Lung (tissue), 16 donors: Measurements from ENCODE around the gene SNRPD2. TPM values are rescaled to one million over a fixed set of nuclear protein-coding genes. Genes with fewer than 3 reads are reported as not detected.

ENCODE experiments used
- ATAC-seq: fragments of 200-7000 bp; cut with Tn5 transposase; one replicate; pipeline ENCODE4 v1.9.1; 2020; ENCODE audit warnings: moderate number of reproducible peaks; ENCODE audit not compliant: insufficient read depth, low FRiP score
- DNase-seq, 3 donors: peaks; one replicate each; pipeline ENCODE4 v3.0.0-alpha.2; 2013 to 2017
- H3K27ac ChIP-seq, 2 donors: one replicate each; pipeline ENCODE4 v1.5.1; 2013; ENCODE audit warnings: mild to moderate bottlenecking in 2 of 2, moderate library complexity in 2 of 2, control low read depth in 1 of 2, inconsistent platforms in 1 of 2, low read depth in 1 of 2, low read length in 1 of 2
- H3K27me3 ChIP-seq, 3 donors: one replicate each; pipeline ENCODE4 v1.5.1; 2013; ENCODE audit warnings: low read length in 2 of 3; ENCODE audit not compliant: control insufficient read depth in 3 of 3, insufficient read depth in 3 of 3
- H3K36me3 ChIP-seq, 4 donors: one replicate each; pipeline ENCODE4 v1.5.1; 2013; ENCODE audit warnings: low read length in 4 of 4, mild to moderate bottlenecking in 1 of 4, moderate library complexity in 1 of 4; ENCODE audit not compliant: control insufficient read depth in 4 of 4, insufficient read depth in 4 of 4
- H3K4me1 ChIP-seq, 5 donors: one replicate each; pipeline ENCODE4 v1.5.1; 2013; ENCODE audit warnings: low read length in 5 of 5, mild to moderate bottlenecking in 2 of 5, moderate library complexity in 1 of 5; ENCODE audit not compliant: control insufficient read depth in 5 of 5, insufficient read depth in 5 of 5
- H3K4me3 ChIP-seq: one replicate; pipeline ENCODE4 v1.5.1; 2013; ENCODE audit warnings: mild to moderate bottlenecking, control low read depth, moderate library complexity
- H3K9ac ChIP-seq, 2 donors: one replicate each; pipeline ENCODE4 v1.5.1; 2013; ENCODE audit warnings: low read length in 2 of 2, control low read depth in 1 of 2; ENCODE audit not compliant: insufficient read depth in 1 of 2
- H3K9me3 ChIP-seq, 4 donors: one replicate each; pipeline ENCODE4 v1.5.1; 2013; ENCODE audit warnings: low read length in 3 of 4, mild to moderate bottlenecking in 1 of 4, moderate library complexity in 1 of 4; ENCODE audit not compliant: control insufficient read depth in 4 of 4, insufficient read depth in 3 of 4
- CTCF ChIP-seq: IDR thresholded peaks from 2 replicates; pipeline ENCODE4 v1.5.1; 2012; ENCODE audit warnings: mild to moderate bottlenecking; ENCODE audit errors: control extremely low read depth, extremely low read depth
- WGBS, 2 donors: extraction: QIAGEN DNeasy Blood & Tissue Kit; methylation state at CpG; one replicate each; pipeline ENCODE4 v1.1.7; 2013; 5-methylcytosine and 5-hydroxymethylcytosine counted together
- long read RNA-seq, 5 donors: transcript quantifications; one replicate each; lab custom pipeline, GENCODE V29; 2026
- polyA plus RNA-seq, 2 donors: library from polyadenylated mRNA; stranded (reverse); fragments of 200-250 nt; gene quantifications; one replicate each; pipeline ENCODE4 v1.2.1, GENCODE V29; 2013
- total RNA-seq, 2 donors: library from RNA; depleted of rRNA in 1 of 2; stranded (reverse); fragments of >200 nt in 1 of 2; gene quantifications; one replicate each; pipeline ENCODE4 v1.2.1, GENCODE V29; 2014 to 2021
- donor health status: control.
- donor health status: control.
- donor health status: Bipolar disorder and iron deficiency.
- donor health status: healthy.
- donor health status: DM: yes; HTN: yes; CAD: no.

SNRPD2 gene
- 100 to 1,000 TPM; 151 to 319 TPM for total RNA-seq
- polyA plus RNA-seq = 100 to 1,000 TPM; 354 to 410 TPM
- long read RNA-seq, donor 1, transcript SNRPD2-201 (3 exons, 901 nt) = major isoform, 237 of 325 reads
- long read RNA-seq, donor 1, partial matches to known transcripts = 82 of 325 reads
- long read RNA-seq, donor 1, other reads (novel, unspliced or antisense) = 6 of 325 reads
- long read RNA-seq, donor 2, transcript SNRPD2-201 (3 exons, 901 nt) = major isoform, 131 of 169 reads
- long read RNA-seq, donor 2, partial matches to known transcripts = 33 of 169 reads
- long read RNA-seq, donor 2, other reads (novel, unspliced or antisense) = 5 of 169 reads
- long read RNA-seq, donor 3, transcript SNRPD2-201 (3 exons, 901 nt) = major isoform, 156 of 180 reads
- long read RNA-seq, donor 3, partial matches to known transcripts = 22 of 180 reads
- long read RNA-seq, donor 3, other reads (novel, unspliced or antisense) = 0 of 180 reads
- long read RNA-seq, donor 4, transcript SNRPD2-201 (3 exons, 901 nt) = major isoform, 122 of 169 reads
- long read RNA-seq, donor 4, partial matches to known transcripts = 41 of 169 reads
- long read RNA-seq, donor 4, other reads (novel, unspliced or antisense) = 6 of 169 reads
- long read RNA-seq, donor 5, transcript SNRPD2-201 (3 exons, 901 nt) = major isoform, 253 of 341 reads
- long read RNA-seq, donor 5, partial matches to known transcripts = 78 of 341 reads
- long read RNA-seq, donor 5, other reads (novel, unspliced or antisense) = 8 of 341 reads

DNA sequence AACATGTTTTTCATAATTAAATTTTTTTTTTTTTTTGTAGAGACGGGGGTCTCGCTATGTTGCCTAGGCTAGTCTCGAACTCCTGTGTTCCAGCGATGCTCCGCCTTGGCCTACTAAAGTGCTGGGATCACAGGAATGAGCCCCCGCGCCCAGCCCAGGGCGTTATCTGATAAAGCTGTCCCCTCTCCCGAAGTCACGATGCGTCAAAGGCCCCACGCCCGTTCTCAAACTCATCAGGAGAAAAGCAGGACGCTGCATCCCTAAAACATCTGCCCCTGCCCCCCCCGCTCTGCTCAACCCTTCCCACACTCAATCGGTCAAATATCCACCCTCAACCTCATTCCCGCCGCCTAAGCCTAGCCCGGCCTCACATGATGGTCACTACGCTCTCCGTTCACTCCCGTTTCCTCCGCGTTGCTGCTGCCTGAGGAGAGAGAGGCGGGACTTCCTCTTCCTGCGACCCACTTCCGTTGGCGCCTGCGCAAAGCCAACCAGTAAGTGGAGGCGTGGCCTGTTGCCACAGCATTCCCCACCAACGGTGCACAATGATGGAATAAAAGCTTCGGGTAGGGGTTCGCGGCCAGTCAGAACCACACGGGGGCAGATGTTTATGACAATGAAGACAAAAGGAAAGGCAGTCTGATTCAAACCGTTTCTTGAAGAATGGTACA lies at the start of gene SNRPD2:
TSS of gene SNRPD2 (minus strand) at position 438 of the 671 bp plus-strand sequence. CDS start at position 373, 65 bp downstream.
- peak; percentile 96 to 98 (median 97) for DNase-seq
- Histone ChIP-seq H3K4me3 (peak within 1 kb of the TSS; percentile 59), H3K9me3 (no peaks in the 10 kb centered on the region), H3K27ac (peak within 1 kb of the TSS; percentile 87 to 94), H3K27me3 (no peaks in the 10 kb centered on the region), H3K4me1 (peaks cover 0 to 13% (median 3%) of the 10 kb centered on the region in 5 donors), H3K36me3 (peaks cover 13 to 26% (median 20%) of the 10 kb centered on the region in 4 donors), H3K9ac (peak within 1 kb of the TSS; percentile 31 to 93)
- 0% methylated on average over 36 of the region's 36 CpGs for WGBS, 2 donors
- peak; percentile 60 for ATAC-seq
- TF ChIP-seq CTCF = no peak

GRCh38 chr19:45739498-45740439 lies 48.0 kb upstream of the SNRPD2 start:
- H3K9ac ChIP-seq = no peak overlapping the region
- no peaks in the 10 kb centered on the region for H3K27me3 ChIP-seq
- no peaks in the 10 kb centered on the region for H3K36me3 ChIP-seq
- ATAC-seq (no peak), DNase-seq (no peak)
- H3K9me3 ChIP-seq = no peaks in the 10 kb centered on the region
- TF ChIP-seq CTCF = no peak
- H3K4me3 ChIP-seq = no peak overlapping the region
- 60 to 75% methylated on average over 10 of the region's 10 CpGs for WGBS, 2 donors
- H3K27ac ChIP-seq = no peak overlapping the region
- H3K4me1 ChIP-seq = no peaks in the 10 kb centered on the region

DNA sequence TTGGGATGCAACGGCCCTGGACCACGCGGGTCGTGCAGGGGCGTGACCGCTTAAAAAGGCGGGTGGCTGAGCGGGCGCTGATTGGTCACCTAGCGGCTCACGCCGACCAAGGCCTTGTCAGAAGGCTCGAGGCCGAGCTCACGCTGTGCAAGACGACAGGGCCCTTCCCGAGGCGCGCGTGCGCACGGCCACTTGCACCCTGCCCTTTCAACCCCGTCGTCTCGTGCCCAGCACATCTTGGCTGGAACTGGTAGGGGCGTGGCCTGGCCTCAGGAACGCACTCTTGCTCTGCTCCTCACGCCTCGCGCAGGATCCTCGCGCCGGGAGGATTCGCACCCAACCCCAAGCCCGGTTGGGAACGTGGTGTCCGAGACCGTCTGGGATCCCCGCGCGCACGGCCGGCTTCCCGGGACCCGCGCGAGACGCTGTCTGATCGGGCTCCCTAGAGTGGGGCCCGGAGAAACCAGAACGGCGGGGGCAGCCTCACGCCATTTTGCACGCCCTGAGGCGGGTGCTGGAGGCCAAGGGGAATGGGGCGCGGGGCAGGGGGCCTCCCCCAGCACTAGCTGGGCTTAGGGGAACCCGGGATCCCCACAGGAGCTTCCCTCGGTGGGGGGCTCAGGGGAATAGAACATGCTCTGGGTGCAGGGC lies 41.5 kb upstream of the SNRPD2 start, which contains the start of gene MEIOSIN:
TSS of gene MEIOSIN (plus strand) at position 280 of the 651 bp plus-strand sequence. CDS start 1,938 bp downstream, outside the sequence.
- no peak for TF ChIP-seq CTCF
- WGBS, 2 donors = 92 to 95% methylated on average over 59 of the region's 59 CpGs
- Histone ChIP-seq H3K9me3 (no peaks in the 10 kb centered on the region), H3K9ac (no peak within 1 kb of the TSS), H3K36me3 (no peaks in the 10 kb centered on the region), H3K27ac (no peak within 1 kb of the TSS), H3K4me1 (peaks cover 0 to 11% (median 0%) of the 10 kb centered on the region in 5 donors), H3K4me3 (no peak within 1 kb of the TSS), H3K27me3 (no peaks in the 10 kb centered on the region)
- ATAC-seq = no peak
- DNase-seq = no peak
